Coronary artery (tissue), 2 donors: ENCODE results near the gene CACNA1A.

ENCODE experiments used
- DNase-seq: peaks from one replicate; pipeline ENCODE4 v3.0.0-alpha.2; 2017; ENCODE audit warnings: low spot score
- H3K27ac ChIP-seq, 2 donors: fragments of 200-600 bp; sonication (generic); one replicate each; pipeline ENCODE4 v1.5.1; 2016 to 2019
- H3K4me3 ChIP-seq: fragments of 200-600 bp; sonication (generic); 2 replicates; pipeline ENCODE4 v1.5.1; 2016; ENCODE audit warnings: mild to moderate bottlenecking, moderate library complexity
- CTCF ChIP-seq: fragments of 200-600 bp; sonication (generic); IDR thresholded peaks from one replicate; pipeline ENCODE4 v1.5.1; 2019; ENCODE audit warnings: antibody characterized with exemption

The CACNA1A gene

GRCh38 chr19:13506471-13506820 lies at the start of gene CACNA1A:
Gene CACNA1A (minus strand): TSS chr19:13506479. CDS start chr19:13506224, 255 bp downstream.
- no peak within 1 kb of the TSS for H3K27ac ChIP-seq
- DNase-seq: no peak
- H3K4me3 ChIP-seq: peak within 1 kb of the TSS; percentile 63
- TF ChIP-seq CTCF: no peak

DNA sequence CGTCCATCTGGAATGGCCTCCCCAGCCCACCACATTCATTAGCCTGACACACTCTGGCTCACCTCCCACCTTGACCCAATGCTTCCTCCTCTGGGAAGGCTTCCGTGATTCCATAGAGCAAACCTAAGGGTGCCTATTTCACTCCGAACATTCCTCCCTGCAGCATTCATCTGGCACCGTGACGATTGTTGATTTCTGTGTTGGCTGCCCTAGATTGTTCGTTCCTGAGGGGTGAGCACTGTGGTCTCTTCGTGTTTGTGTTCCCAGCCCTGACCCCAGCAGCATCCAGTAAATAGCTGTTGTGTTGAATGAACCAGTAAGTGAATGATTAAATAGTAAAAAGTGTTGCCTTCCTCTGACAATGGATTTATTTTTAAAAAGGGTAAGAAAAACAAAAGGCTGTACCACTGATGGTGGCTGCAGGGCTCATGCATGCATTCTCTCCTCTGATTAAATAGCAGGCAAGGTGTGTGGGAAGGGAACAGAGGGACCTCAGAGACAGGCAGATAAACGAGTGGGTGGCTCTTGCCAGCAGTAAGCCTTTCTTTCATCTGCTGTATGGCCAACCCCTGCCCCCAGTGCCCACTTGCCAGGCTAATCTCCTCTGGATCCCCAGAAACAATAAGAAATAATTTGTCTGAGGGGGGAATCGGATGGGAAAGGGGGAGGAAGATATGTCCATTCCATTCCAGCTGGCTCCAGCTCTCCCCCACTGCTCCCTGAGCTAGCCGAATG lies 48.4 kb upstream of the CACNA1A start:
- no peak for TF ChIP-seq CTCF
- no peak for DNase-seq
- Histone ChIP-seq H3K27ac (no peak overlapping the region), H3K4me3 (no peak overlapping the region)

GRCh38 chr19:13553880-13554400 lies 47.7 kb upstream of the CACNA1A start:
- no peak for TF ChIP-seq CTCF
- no peak for DNase-seq
- Histone ChIP-seq H3K27ac (no peak overlapping the region), H3K4me3 (no peak overlapping the region)

GRCh38 chr19:13548131-13548530 lies 41.9 kb upstream of the CACNA1A start:
- H3K27ac ChIP-seq: no peak overlapping the region
- no peak for TF ChIP-seq CTCF
- DNase-seq: no peak
- no peak overlapping the region for H3K4me3 ChIP-seq

- no peak overlapping the region for H3K27ac ChIP-seq
- TF ChIP-seq CTCF: no peak
- no peak for DNase-seq
- H3K4me3 ChIP-seq: no peak overlapping the region
Measured at GRCh38 chr19:13547102-13547501, 40.8 kb upstream of the CACNA1A start.

GRCh38 chr19:13544423-13544822 lies 38.1 kb upstream of the CACNA1A start:
- H3K27ac ChIP-seq: no peak overlapping the region
- TF ChIP-seq CTCF: no peak
- DNase-seq: no peak
- H3K4me3 ChIP-seq: no peak overlapping the region

DNA sequence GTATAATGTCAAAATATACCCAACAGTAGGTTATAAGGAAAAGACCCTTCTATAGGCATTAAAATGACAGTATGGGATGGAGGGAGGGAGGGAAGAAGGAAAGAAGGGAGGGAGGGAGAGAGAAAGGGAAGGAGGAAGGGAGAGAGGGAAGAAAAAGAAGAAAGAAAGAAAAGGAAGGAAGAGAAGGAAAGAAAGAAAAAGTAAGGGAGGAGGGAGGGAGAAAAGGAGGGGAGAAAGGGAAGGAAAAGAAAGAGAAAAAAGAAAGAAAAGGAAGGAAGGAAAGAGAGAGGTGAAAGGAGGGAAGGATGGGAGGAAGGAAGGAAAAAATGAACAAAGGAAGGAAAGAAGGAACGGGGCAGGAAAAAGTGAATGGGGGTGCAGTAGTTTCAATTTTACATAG lies 35.3 kb upstream of the CACNA1A start:
- TF ChIP-seq CTCF: no peak
- DNase-seq: no peak
- H3K27ac ChIP-seq: no peak overlapping the region
- H3K4me3 ChIP-seq: no peak overlapping the region
